SJSA1 (cell line): ENCODE measurements around the gene NKAPL. TPM values are rescaled to one million over a fixed set of nuclear protein-coding genes. Genes with fewer than 3 reads are reported as not detected.
"Not testable (repeated sequence)": the region's sequence is repeated elsewhere in the genome, so short reads cannot be mapped to it uniquely, and the experiment has no call there.

ENCODE experiments used
- DNase-seq, 2 experiments: peaks; one replicate each; pipeline ENCODE4 v3.0.0-alpha.2; 2015 to 2020; ENCODE audit warnings: low spot score in 2 of 2, low read depth in 1 of 2
- H3K27ac ChIP-seq: fragments of 250-450 bp; sonication (Bioruptor Pico); 2 replicates; pipeline ENCODE4 v1.5.1; 2020; ENCODE audit warnings: mild to moderate bottlenecking, moderate library complexity
- H3K27me3 ChIP-seq: fragments of 250-450 bp; sonication (Bioruptor Pico); replicated peaks from 2 replicates; pipeline ENCODE4 v1.5.1; 2020; ENCODE audit warnings: mild to moderate bottlenecking, moderate library complexity
- H3K36me3 ChIP-seq: fragments of 250-450 bp; sonication (Bioruptor Pico); 2 replicates; pipeline ENCODE4 v1.5.1; 2020; ENCODE audit warnings: mild to moderate bottlenecking
- H3K4me1 ChIP-seq: fragments of 250-450 bp; sonication (Bioruptor Pico); replicated peaks from 2 replicates; pipeline ENCODE4 v1.6.1; 2021; ENCODE audit warnings: mild to moderate bottlenecking
- H3K4me3 ChIP-seq: fragments of 250-450 bp; sonication (Bioruptor Pico); 2 replicates; pipeline ENCODE4 v1.5.1; 2020; ENCODE audit warnings: mild to moderate bottlenecking
- H3K9me3 ChIP-seq: fragments of 250-450 bp; sonication (Bioruptor Pico); replicated peaks from 2 replicates; pipeline ENCODE4 v1.5.1; 2020; ENCODE audit warnings: mild to moderate bottlenecking
- total RNA-seq: library from RNA; depleted of rRNA; stranded (reverse); fragments of >200 nt; shearing (Covaris generic); gene quantifications from 2 replicates; pipeline ENCODE4 v1.2.3, GENCODE V29; 2014; rRNA removed

NKAPL gene
- total RNA-seq, 1 experiment from 2014 or later = not detected

DNA sequence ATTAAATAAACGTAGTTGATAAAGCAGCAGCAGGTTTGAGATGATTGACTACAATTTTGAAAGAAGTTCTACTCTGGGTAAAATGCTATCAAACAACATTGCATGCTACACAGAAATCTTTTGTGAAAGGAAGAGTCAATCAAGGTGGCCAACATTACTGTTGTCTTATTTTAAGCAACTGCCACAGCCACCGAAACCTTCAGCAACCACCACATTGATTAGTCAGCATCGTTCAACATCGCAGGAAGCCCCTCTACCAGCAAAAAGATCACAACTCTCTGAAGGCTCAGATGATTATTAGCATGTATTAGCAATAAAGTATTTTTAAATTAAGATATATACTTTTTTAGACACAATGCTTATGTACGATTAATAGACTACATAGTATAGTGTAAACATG is 36.2 kb downstream of the NKAPL start:
- Histone ChIP-seq H3K27me3 (no peaks in the 10 kb centered on the region), H3K4me3 (no peak overlapping the region), H3K27ac (no peak overlapping the region), H3K36me3 (peaks cover 48% of the 10 kb centered on the region), H3K4me1 (no peaks in the 10 kb centered on the region), H3K9me3 (no peaks in the 10 kb centered on the region)
- DNase-seq = no peak

DNA sequence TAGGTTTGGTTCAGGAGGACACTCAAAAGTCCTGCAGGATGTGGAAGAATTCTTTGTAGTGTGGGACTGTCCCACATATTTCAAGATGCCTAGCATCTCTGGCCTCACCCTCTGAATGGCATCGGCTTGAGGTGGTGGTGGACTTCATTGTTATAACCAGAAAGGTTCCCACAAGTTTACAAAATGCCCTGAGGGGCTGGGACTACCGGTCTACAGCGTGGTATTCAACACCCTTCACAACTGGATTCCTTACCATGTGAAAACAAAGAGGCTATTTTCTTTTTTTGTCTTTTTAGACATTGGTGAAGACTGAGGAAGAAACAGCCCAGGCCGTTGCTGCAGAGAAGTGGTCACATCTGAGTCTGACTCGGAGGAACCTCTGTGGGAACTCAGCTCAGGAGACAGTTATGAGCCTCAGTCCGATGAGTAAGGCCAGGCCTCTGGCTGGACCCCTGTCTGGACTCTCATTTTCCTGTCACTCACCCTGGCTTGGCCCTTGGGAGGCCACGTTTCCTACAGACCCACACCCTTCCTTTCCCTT is 37.5 kb downstream of the NKAPL start:
- H3K36me3 ChIP-seq = peaks cover 58% of the 10 kb centered on the region
- H3K9me3 ChIP-seq = no peaks in the 10 kb centered on the region
- DNase-seq = no peak
- no peak overlapping the region for H3K4me3 ChIP-seq
- no peaks in the 10 kb centered on the region for H3K27me3 ChIP-seq
- H3K4me1 ChIP-seq = no peaks in the 10 kb centered on the region
- H3K27ac ChIP-seq = no peak overlapping the region

DNA sequence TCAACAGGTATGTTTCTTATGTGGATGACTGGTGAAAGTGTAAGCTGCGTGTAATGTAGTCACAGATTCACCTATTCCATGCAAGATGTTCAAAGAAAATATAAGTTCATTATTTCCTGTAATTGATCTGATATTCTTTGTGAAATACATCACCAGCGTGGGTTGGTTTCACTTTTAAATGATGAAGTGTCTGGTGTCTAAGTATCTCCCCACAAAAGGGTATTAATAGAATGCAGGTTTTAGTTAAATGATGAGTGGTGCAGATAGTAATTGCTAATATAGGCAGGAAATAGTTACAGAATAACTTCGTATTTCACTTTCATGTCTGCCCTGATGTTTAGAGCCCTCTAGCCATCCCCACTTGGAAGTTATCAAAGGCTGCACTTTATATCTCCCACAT is 44.5 kb downstream of the NKAPL start:
- no peak for DNase-seq
- Histone ChIP-seq H3K36me3 (peaks cover 22% of the 10 kb centered on the region), H3K4me1 (no peaks in the 10 kb centered on the region), H3K27me3 (no peaks in the 10 kb centered on the region), H3K4me3 (no peak overlapping the region), H3K27ac (no peak overlapping the region), H3K9me3 (no peaks in the 10 kb centered on the region)

GRCh38 chr6:28306363-28306762 is 47.3 kb downstream of the NKAPL start:
- not testable (repeated sequence) for H3K4me3 ChIP-seq, H3K36me3 ChIP-seq, H3K9me3 ChIP-seq, H3K27me3 ChIP-seq, H3K4me1 ChIP-seq, DNase-seq, H3K27ac ChIP-seq

Other genes with a start within 250 kb of the NKAPL start
- 0.08 TPM in 1 of 2 replicates, not detected in the other for gene ZNF165, start 178.7 kb upstream of the NKAPL start, total RNA-seq
- gene ZSCAN16, start 134.7 kb upstream of the NKAPL start, total RNA-seq = 0.31 and 1.2 TPM in 2 replicates
- 8.2 and 12.4 TPM in 2 replicates for gene ZKSCAN8, start 117.4 kb upstream of the NKAPL start, total RNA-seq
- 24.3 and 34.9 TPM in 2 replicates for gene ZSCAN9, start 34.0 kb upstream of the NKAPL start, total RNA-seq
- gene ZKSCAN4, start 7.0 kb upstream of the NKAPL start, total RNA-seq = 8.2 and 13.8 TPM in 2 replicates
- gene ZSCAN26, start 7.8 kb downstream of the NKAPL start, total RNA-seq = 11.7 and 17.4 TPM in 2 replicates
- gene PGBD1, start 22.3 kb downstream of the NKAPL start, total RNA-seq = 13.4 and 13.5 TPM in 2 replicates
- 17.9 and 67.4 TPM in 2 replicates for gene ZSCAN31, start 76.9 kb downstream of the NKAPL start, total RNA-seq
- gene ZKSCAN3, start 90.7 kb downstream of the NKAPL start, total RNA-seq = 5.9 and 6.9 TPM in 2 replicates
- gene ZSCAN12, start 140.4 kb downstream of the NKAPL start, total RNA-seq = 4.8 and 6.6 TPM in 2 replicates
- 0.28 and 2.6 TPM in 2 replicates for gene ZSCAN23, start 184.2 kb downstream of the NKAPL start, total RNA-seq